Ovary (tissue), 9 donors: ENCODE results near the gene DTWD2. TPM values are rescaled to one million over a fixed set of nuclear protein-coding genes. Genes with fewer than 3 reads are reported as not detected.
"Not testable (repeated sequence)": the region's sequence is repeated elsewhere in the genome, so short reads cannot be mapped to it uniquely, and the experiment has no call there.

Experiments
- DNase-seq, 5 donors: peaks; one replicate each; pipeline ENCODE4 v3.0.0-alpha.2; 2019 to 2020
- H3K27ac ChIP-seq, 2 donors: fragments of 200-600 bp; one replicate each; pipeline versions ENCODE4 v1.5.1 to v1.8.0; 2019 to 2022
- H3K27me3 ChIP-seq: fragments of 200-600 bp; one replicate; pipeline ENCODE4 v1.8.0; 2022
- H3K36me3 ChIP-seq: fragments of 200-600 bp; sonication (generic); one replicate; pipeline ENCODE4 v1.5.1; 2019
- H3K4me1 ChIP-seq: one replicate; pipeline ENCODE4 v1.8.1; 2013; ENCODE audit warnings: mild to moderate bottlenecking, moderate library complexity; ENCODE audit not compliant: insufficient read depth
- H3K4me3 ChIP-seq: fragments of 200-600 bp; sonication (generic); one replicate; pipeline ENCODE4 v1.5.1; 2017
- H3K9me3 ChIP-seq, 2 donors: fragments of 200-600 bp in 1 of 2; sonication (generic) in 1 of 2; one replicate each; pipeline versions ENCODE4 v1.5.1 to v1.8.1; 2013 to 2019; ENCODE audit warnings: mild to moderate bottlenecking in 1 of 2, moderate library complexity in 1 of 2
- CTCF ChIP-seq, 3 donors: fragments of 450-650 bp in 2 of 3; fragments of 200-600 bp in 1 of 3; IDR thresholded peaks; one replicate each; pipeline versions ENCODE4 v1.5.1 to v1.8.0; 2016 to 2022; ENCODE audit warnings: antibody characterized with exemption in 3 of 3, mild to moderate bottlenecking in 1 of 3
- EP300 ChIP-seq: sonication (generic); formaldehyde crosslinking; IDR thresholded peaks from one replicate; pipeline ENCODE4 v1.6.1; 2017; ENCODE audit warnings: antibody characterized with exemption
- POLR2A ChIP-seq: fragments of 450-650 bp; IDR thresholded peaks from one replicate; pipeline ENCODE4 v1.6.1; 2017; ENCODE audit warnings: antibody characterized with exemption, mild to moderate bottlenecking, moderate library complexity
- WGBS, 3 donors: extraction: QIAGEN DNeasy Blood & Tissue Kit in 1 of 3; methylation state at CpG; one replicate each; pipeline versions ENCODE4 v1.1.5 to v1.1.7; 2013 to 2017; 5-methylcytosine and 5-hydroxymethylcytosine counted together
- intact Hi-C, 4 donors: fragments of 100-400 bp; cut with DNase I; formaldehyde crosslinking; loops; one replicate each; pipeline versions ENCODE4 v1.11.0 to v1.15.1; 2022 to 2023
- polyA plus RNA-seq, 2 donors: library from polyadenylated mRNA; stranded (reverse); fragments of 200-250 nt in 1 of 2; fragments of 350-450 nt in 1 of 2; fragmentation: Illumina TruSeq in 1 of 2; extraction: RNeasy Lipid Tissue Mini Kit (QIAGEN cat#74804) in 1 of 2; gene quantifications; one replicate each; pipeline ENCODE4 v1.2.3, GENCODE V29; 2013 to 2014
- total RNA-seq, 7 donors: library from RNA; depleted of rRNA in 2 of 7; stranded (reverse); fragments of >200 nt in 2 of 7; fragmentation: NEBNext Ultra II Directional in 3 of 7; extraction: Animal tissue kit (Norgen Biotek cat#: 25700) in 3 of 7; gene quantifications; one replicate each; pipeline versions ENCODE4 v1.1.0 to v1.2.4, GENCODE V29; 2016 to 2023
- donor health status: DM: no; HTN: no; CAD: no; lungs with moderate emphysema.
- donor health status: DM: no; HTN: no; CAD: no.
- donor health status: Bipolar disorder and iron deficiency.
- donor health status: DM: yes; HTN: yes; CAD: no.
- donor health status: DM: no; HTN: no; CAD: no.
- donor health status: DM: yes; HTN: yes; CAD: no.

The DTWD2 gene
- total and polyA plus RNA-seq, 9 donors = 1.5 to 12.5 (median 5.3) TPM

- intact Hi-C loops = no loop called here
- H3K9me3 ChIP-seq = no peaks in the 10 kb centered on the region
- WGBS, 3 donors = 95 to 97% (median 95%) methylated on average over 7 of the region's 7 CpGs
- H3K4me1 ChIP-seq = no peaks in the 10 kb centered on the region
- no peak overlapping the region for H3K27ac ChIP-seq
- H3K36me3 ChIP-seq = no peaks in the 10 kb centered on the region
- DNase-seq = no peak
- H3K27me3 ChIP-seq = no peaks in the 10 kb centered on the region
- H3K4me3 ChIP-seq = no peak overlapping the region
- TF ChIP-seq CTCF (IDR thresholded peaks at IDR 0.05) = no peak
These were observed 70.1 kb downstream of the DTWD2 start for GRCh38 chr5:118918232-118918631.

GRCh38 chr5:118907536-118907935 lies 80.8 kb downstream of the DTWD2 start:
- H3K27me3 ChIP-seq, intact Hi-C loops: not testable (repeated sequence)
- 94 to 95% (median 94%) methylated on average over 5 of the region's 5 CpGs for WGBS, 3 donors

GRCh38 chr5:118906947-118907346 lies 81.4 kb downstream of the DTWD2 start:
- Histone ChIP-seq H3K4me1 (no peaks in the 10 kb centered on the region), H3K9me3 (no peaks in the 10 kb centered on the region), H3K36me3 (no peaks in the 10 kb centered on the region), H3K27me3 (no peaks in the 10 kb centered on the region), H3K27ac (no peak overlapping the region), H3K4me3 (no peak overlapping the region)
- DNase-seq = no peak
- TF ChIP-seq EP300 (no peak), CTCF (IDR thresholded peaks at IDR 0.05) (no peak), POLR2A (no peak)
- intact Hi-C loops = no loop called here

More at GRCh38 chr5:118907536-118907935, 80.8 kb downstream of the DTWD2 start:
- H3K4me3 ChIP-seq, DNase-seq, H3K4me1 ChIP-seq, H3K27ac ChIP-seq, H3K9me3 ChIP-seq, H3K36me3 ChIP-seq: not testable (repeated sequence)

- Histone ChIP-seq H3K4me3 (no peak overlapping the region), H3K27me3 (no peaks in the 10 kb centered on the region), H3K9me3 (no peaks in the 10 kb centered on the region), H3K4me1 (no peaks in the 10 kb centered on the region), H3K27ac (no peak overlapping the region), H3K36me3 (no peaks in the 10 kb centered on the region)
- intact Hi-C loops = no loop called here
- TF ChIP-seq EP300 (no peak), POLR2A (no peak), CTCF (IDR thresholded peaks at IDR 0.05) (no peak)
- DNase-seq = no peak
- WGBS, 3 donors = 27 to 43% (median 29%) methylated on average over 1 of the region's 1 CpG
These were observed 83.2 kb downstream of the DTWD2 start for GRCh38 chr5:118905196-118905595.

GRCh38 chr5:118902656-118903438 lies 85.5 kb downstream of the DTWD2 start:
- no peak for TF ChIP-seq EP300
- no peak for TF ChIP-seq CTCF (IDR thresholded peaks at IDR 0.05)
- no peak for TF ChIP-seq POLR2A
- H3K36me3 ChIP-seq = no peaks in the 10 kb centered on the region
- no peaks in the 10 kb centered on the region for H3K27me3 ChIP-seq
- H3K4me3 ChIP-seq = no peak overlapping the region
- no peaks in the 10 kb centered on the region for H3K4me1 ChIP-seq
- intact Hi-C loops = no loop called here
- no peaks in the 10 kb centered on the region for H3K9me3 ChIP-seq
- H3K27ac ChIP-seq = no peak overlapping the region
- DNase-seq = no peak
